HPDE6-E6E7 (cell line): Measurements from ENCODE around the gene CUZD1.
A peak's percentile ranks its signal among the peaks of the same experiment; 100 is the strongest.
"Not testable (repeated sequence)": the region's sequence is repeated elsewhere in the genome, so short reads cannot be mapped to it uniquely, and the experiment has no call there.

ENCODE experiments used
- DNase-seq: peaks from one replicate; pipeline ENCODE4 v3.0.0; 2011; ENCODE audit warnings: missing footprints; ENCODE audit errors: extremely low spot score

Gene CUZD1, protein sequence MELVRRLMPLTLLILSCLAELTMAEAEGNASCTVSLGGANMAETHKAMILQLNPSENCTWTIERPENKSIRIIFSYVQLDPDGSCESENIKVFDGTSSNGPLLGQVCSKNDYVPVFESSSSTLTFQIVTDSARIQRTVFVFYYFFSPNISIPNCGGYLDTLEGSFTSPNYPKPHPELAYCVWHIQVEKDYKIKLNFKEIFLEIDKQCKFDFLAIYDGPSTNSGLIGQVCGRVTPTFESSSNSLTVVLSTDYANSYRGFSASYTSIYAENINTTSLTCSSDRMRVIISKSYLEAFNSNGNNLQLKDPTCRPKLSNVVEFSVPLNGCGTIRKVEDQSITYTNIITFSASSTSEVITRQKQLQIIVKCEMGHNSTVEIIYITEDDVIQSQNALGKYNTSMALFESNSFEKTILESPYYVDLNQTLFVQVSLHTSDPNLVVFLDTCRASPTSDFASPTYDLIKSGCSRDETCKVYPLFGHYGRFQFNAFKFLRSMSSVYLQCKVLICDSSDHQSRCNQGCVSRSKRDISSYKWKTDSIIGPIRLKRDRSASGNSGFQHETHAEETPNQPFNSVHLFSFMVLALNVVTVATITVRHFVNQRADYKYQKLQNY

DNA sequence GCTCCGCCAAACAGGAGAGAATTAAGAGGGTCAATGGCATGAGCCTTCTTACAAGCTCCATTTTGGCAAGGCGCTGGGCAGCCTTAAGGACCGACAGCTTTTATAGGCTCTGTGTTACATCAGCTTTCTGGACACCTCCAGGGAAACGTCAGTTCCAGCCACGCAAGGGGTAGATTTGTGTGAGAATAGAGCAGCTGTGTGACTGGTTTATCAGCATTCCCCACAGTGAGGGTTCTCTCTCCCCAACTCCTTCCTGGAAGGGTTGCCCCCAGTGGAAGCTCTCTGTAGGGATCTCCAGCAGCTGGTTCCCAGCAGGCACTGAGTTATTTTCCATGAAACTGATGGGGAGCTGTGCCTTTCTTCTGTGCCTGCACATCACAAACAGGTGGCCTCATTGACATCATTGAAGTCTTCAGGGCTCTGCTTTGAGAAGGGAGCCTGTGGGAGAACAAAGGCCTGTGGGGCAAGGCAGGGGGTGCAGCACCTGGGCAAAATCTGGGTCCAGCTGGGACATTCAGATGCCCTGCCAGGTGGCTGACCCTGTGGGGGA lies at the start of gene CUZD1:
TSS of gene CUZD1 (minus strand) at position 75 of the 550 bp plus-strand sequence. CDS start at position 61, 14 bp downstream.
- no peak for DNase-seq

DNA sequence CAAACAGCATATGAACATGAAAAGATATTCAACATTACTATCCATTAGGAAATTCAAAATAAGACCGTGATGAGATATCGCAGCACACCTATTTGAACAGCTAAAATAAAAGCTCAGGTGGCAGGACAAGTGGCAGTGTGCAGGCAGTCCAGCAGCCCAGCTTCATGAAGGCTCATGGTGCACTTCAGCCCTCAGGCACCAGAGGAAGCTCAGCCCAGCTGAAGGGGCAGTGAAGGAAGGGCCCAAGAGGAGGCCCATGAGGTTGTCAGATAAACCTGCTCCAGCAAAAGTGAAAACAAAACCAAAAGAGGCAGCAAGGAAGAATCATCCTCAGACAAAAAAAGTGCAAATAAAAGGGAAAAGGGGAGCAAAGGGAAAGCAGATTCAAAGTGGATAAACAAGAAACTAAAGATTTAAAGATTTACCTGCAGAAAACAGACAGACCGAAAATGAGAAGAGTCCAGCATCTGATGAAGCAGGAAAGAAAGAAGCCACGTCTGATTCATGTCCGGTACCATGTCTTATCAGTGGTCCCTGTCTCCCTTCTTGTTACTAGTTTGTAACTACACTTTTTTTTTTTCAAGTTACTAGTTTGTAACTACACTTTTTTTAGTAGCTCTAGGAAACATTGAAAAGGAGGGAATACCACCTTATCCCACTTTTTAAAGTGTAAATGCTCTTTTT lies 48.7 kb upstream of the CUZD1 start:
- DNase-seq, result no peak

DNA sequence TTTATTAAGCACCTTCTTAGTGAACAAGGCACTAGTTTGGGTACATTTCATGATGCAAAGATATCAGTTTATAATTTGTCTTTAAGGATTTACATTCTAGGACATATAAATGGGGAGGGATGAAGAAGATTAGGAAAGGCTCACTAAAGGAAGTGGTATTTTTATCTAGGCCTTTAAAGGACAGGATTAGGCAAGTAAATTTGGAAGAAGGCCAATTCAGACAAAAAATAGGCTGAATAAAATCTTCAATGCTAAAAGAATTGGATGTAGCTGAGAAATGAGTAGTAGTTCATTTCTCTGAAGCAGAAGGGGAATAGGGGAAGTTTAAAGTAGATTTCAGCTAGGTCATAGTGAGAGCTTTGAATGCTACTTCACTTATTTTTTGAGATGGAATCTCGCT lies 38.5 kb upstream of the CUZD1 start:
- no peak for DNase-seq

DNA sequence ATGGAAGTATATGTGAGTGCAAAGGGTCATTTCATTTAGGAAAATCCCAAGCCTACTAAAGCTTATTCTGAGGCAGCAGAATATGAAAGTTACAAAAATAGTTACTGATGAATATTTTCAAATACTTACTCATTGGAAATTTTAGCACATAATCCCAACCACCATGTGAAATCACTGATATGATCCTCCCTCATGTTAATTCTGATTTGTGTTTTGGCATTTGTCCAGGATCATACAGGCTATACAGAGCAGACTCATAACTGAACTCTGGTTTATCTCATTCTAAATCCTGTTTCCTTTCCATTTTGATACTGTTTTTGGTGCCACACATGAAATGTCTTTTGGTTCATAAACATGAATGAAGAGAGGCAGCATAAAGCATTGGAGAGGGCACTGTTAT lies 37.1 kb upstream of the CUZD1 start:
- DNase-seq, result no peak

DNA sequence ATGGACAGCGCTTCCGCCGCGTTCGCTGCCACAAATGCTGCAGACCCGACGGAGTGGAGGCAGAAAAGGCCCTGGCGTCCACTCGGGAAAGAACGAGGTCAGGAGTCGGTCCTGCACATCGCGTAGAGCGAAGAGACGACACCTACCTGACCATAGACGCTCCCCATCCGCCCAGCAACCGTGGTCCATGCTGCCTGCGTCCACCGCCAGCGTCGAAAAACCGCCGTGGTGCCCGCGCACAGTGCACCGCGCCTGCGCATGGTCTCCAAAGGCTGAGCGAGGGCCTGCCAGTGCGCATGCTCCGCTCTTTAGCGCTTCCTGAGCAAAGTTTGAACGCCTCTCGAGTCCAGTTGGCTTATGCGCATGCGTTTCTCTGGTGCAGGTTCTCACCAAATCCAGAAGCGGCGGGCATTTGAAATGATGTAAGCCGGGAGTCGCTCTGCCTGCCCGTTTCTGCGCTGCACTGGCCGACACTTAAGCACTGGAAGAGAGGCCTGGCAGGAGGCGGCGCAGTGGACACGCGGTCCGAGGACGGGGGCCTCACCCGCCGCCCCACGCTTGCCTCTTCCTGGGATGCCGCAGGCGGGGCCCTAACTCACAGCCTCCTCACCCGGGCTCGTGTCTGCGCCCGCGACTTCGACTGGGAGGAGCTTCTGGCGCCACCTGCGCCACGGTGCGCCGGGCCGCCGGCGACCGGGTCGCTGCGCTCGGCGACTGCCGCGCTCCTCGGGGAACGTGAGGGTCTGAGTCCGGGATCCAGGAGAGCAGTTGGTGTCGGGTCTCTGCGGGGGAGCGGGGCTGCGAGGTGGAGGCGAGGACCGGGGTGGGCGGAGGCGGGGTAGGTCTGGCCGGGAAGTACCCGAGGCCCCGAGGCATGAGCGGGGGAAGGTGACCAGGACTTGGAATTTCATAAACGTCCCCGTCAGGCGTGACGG lies 33.9 kb upstream of the CUZD1 start, which contains the start of gene FAM24B:
TSS of gene FAM24B (minus strand) at position 243 of the 935 bp plus-strand sequence. CDS start 29,066 bp downstream, outside the sequence.
- peak; percentile 93 for DNase-seq

DNA sequence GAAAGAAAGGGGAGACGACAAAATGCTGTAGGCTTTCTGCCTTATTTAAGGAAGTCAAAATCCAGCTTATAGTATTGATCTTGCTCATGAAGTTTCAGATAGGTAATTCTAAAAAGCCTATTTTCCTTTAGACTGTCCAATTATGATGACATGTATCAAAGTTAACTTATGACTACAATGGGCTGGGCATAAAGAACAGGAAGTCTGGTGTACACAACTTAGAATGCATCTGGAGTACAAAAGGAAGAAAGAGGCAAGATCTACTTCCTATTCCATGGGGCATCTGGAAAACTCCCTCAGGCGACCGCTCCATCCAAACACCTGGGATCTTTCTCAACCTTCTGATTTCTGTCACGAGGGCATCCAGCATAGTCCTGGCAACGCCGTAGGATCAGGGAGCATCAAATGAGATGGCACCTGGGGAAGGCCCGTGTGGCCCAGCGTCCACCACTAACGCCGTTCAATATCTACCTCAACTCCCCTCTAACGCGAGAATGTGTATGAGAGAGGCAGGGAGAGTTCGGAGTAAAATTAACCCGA lies 33.2 kb upstream of the CUZD1 start:
- DNase-seq, result peak; percentile 14

DNA sequence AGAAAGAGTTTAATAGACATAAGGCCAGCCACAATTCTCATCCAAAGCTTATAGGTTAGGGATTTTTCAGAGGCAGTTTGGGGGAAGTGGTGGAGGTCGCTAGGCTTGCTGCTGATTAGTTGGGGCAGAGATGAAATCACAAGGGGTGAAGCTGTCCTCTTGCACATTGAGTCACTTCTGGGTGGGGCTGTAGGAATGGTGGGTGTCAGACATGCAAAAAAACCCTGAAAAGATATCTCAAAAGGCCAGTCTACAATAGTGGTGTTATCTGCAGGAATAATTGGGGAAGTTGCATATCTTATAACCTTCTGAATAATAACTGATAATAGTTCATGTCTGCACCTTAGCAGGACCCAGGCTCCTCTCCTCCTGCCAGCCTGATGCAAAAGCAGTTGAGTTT lies 31.6 kb upstream of the CUZD1 start:
- DNase-seq, result no peak

DNA sequence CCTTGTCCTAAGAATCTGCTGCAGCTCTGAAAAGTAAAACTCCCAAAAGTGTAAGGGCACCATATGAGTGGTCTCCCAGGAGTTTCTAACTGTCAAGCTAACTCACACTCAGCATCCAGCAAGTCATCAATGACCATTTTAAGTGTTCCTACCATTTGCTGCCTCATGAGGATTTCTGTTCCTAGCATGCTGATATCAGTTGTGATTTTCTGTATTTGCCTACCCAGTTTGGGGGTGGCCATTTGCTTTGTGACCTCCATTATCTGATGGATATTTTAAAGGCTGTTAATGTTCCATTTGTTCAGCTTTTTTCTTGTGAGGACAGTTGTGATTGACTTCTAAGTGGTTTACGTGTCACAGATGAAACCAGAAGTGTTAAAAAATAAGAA lies 30.8 kb upstream of the CUZD1 start:
- DNase-seq, result no peak

DNA sequence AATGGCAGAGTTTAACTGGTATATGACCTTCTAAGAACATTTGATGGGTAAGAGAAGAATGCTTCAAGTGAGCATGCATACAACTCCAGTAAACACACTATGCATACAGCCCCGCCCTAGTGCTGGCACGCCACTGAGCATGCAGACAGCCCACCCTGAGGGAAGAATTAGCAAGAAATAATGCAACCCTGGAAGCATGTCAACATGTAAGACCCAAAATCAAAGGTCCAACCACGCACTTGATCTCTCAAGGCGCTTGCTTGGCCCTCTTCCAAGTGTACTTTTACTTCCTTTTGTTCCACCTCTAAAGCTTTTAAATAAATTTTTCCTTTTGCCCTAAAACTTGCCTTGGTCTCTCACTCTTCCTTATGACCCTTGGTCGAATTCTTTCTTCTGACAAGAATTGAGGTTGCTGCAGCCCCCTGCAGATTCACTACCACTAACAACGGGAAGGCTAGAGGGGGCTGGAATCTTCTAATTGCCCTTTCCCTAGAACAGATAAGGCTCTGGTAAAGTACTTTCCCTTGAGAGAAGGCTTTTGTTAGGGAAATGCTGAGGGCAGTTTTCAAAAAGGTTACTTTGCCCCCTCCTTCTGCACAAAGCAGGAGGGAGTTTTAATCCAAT lies 30.3 kb upstream of the CUZD1 start:
- no peak for DNase-seq

DNA sequence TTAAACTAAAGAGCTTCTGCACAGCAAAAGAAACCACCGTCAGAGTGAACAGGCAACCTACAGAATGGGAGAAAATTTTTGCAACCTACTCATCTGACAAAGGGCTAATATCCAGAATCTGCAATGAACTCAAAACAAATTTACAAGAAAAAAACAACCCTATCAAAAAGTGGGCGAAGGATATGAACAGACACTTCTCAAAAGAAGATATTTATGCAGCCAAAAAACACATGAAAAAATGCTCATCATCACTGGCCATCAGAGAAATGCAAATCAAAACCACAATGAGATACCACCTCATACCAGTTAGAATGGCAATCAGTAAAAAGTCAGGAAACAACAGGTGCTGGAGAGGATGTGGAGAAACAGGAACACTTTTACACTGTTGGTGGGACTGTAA lies 26.3 kb upstream of the CUZD1 start:
- not testable (repeated sequence) for DNase-seq

DNA sequence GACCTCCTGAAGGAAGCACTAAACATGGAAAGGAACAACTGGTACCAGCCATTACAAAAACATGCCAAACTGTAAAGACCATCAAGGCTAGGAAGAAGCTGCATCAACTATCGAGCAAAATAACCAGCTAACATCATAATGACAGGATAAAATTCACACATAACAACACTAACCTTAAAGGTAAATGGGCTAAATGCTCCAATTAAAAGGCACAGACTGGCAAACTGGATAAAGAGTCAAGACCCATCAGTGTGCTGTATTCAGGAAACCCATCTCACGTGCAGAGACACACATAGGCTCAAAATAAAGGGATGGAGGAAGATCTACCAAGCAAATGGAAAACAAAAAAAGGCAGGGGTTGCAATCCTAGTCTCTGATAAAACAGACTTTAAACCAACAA lies 23.1 kb upstream of the CUZD1 start:
- DNase-seq, result not testable (repeated sequence)

DNA sequence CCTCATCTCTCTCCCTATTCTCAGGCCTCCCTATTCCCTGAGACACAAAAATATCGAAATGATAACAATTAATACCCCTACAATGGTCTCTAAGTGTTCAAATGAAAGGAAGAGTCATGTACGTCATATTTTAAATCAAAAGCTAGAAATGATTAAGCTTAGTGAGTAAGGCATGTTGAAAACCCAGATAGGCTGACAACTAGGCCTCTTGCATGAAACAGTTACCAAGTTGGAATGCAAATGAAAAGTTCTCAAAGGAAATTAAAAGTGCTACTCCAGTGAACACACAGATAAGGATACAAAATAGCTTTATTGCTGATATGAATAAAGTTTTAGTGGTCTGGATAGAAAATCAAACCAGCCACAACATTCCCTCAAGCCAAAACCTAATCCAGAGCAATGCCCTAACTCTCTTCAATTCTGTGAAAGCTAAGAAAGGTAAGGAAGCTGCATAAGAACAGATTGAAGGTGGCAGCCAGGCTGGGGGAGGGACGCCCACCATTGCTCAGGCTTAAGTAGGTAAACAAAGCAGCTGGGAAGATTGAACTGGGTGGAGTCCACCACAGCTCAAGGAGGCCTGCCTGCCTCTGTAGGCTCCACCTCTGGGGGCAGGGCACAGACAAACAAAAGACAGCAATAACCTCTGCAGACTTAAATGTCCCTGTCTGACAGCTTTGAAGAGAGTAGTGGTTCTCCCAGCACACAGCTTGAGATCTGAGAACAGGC lies 21.3 kb upstream of the CUZD1 start:
- not testable (repeated sequence) for DNase-seq

DNA sequence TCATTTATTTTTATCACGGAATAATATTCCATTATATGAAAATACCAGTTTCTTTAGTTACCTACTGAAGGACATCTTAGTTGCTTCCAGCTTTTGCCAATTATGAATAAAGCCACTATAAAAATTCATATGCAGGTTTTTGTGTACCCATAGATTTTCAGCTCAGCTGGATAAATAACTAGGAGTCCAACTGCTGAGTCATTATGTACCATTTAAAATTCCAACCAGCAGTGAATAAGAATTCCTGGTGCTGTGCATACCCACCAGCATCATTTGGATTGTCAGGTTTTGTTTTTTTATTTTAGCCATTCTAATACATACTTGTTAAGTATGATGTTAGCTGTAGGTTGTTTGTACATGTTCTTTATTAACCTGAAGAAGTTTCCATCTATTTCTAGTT lies 19.2 kb upstream of the CUZD1 start:
- no peak for DNase-seq

DNA sequence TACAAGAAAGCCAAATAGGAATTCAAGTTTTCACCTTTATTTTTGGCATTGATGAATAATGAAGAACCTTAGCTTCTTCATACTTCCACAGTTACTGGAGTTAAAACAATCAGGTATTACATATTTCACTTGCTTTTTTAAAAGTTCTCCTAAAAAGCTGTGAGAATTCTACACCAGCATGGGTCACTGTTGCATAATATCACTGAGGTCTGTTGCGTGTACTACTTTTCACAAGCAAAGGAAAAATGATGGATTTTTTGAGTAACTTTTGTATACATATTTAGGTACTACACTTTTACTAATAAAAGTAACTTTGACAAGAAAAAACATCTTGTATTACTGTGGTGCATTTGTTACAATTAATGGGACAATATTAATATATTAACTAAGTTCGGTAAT lies 18.5 kb upstream of the CUZD1 start:
- no peak for DNase-seq

DNA sequence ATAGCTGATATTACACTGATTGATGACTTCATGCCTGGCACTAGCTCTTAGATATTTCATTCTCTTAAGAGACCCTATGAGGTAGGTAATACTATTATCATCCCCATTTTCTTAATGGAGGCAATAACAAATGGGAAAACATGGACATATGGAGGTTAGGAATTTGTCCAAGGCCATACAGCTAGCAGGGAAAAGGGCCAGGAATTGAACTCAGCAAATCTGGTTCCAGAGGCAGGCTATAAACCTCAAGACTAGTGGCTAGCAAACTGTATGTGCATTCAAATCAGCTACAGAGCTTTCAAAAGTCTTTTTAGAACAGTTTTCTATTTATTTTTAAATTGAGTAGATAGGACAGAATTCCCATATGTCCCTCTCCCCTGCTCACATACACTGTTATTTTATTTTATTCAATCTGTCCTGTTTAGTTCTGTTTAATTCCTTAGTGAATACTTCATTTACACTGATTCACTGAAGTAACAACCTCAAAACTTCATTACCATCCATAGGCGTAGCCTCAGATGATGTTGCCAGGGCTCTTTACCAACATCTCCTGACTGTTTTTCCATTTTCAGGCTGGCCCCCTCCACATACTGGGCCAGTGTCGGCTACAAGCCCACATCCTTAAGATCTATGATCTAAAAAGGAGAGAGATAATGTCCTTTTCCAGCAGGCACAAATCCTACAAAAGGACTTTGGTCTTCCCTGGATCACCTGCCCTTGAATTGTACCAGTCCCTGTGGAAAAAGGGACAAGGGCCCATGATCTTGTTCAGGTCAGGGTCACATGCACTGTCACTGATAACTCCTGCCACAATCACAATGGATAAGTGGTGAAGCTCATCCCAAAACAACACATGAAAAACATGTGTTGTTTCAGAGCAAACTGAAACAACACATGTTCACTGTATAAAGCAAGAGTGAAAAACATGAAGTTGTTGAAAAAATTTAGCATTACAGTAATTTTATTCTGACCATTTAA lies 17.8 kb upstream of the CUZD1 start:
- no peak for DNase-seq

DNA sequence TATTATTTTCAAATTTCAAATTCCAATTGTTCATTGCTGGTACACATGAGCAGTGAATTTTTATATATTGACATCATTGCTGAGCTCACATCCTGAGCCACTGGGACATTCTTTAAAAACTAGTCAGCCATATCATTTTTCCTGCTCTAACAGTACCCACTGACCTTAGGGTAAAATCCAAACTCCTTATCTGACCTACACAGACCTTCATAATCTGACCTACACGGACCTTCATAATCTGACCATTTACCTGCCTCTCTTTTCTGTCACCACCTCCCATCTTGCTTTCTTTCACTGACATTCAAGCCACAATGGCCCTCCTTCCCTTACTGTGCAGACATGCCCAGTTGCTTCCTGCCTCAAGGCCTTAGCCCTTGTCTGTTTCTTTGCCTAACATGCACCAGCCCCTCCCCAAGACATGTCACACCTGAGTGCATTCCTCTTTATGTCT lies 16.1 kb upstream of the CUZD1 start:
- peak; percentile 34 for DNase-seq

DNA sequence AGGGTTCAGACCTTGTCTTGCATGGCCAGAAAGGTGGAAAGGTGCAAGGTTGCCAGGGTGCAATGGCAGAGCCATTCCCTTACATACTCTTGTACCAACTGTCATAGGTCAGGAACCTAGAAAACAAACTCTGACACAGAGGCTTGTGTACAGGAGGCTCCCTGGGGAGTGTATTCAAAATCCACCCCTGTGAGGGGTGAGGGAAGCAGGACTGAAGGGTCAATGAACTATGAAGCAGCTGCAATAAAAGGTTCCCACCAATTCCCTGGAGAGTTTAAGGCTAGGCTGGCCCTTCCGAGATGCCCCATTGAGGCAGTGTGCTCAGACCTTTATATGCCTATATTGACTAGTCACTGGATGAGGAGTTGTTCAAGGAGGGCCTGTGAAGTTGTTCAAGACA lies 13.9 kb upstream of the CUZD1 start:
- no peak for DNase-seq

DNA sequence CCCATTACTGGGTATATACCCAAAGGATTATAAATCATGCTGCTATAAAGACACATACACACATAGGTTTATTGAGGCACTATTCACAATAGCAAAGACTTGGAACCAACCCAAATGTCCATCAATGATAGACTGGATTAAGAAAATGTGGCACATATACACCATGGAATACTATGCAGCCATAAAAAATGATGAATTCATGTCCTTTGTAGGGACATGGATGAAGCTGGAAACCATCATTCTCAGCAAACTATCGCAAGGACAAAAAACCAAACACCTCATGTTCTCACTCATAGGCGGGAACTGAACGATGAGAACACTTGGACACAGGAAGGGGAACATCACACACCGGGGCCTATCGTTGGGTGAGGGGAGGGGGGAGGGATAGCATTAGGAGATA lies 12.4 kb upstream of the CUZD1 start:
- DNase-seq, result not testable (repeated sequence)

DNA sequence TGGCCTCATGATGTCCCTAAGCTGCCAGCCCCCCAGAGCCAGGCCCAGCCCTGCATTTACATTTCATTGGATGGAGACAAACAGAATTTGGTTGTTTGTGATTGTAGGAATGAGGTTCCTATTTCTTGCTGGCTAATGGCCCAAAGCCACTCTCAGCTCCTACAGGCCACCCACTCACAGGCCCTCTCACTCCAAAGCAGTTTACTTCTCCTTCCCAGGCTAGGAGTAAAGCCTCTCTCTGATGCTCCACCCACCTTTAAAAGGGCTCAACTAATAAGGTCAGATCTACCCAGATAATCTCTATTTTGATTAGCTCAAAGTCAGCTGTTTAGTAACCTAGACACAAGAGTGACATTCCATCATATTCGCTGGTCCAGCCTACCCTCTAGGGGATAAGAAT lies 11.2 kb upstream of the CUZD1 start:
- DNase-seq, result no peak
